ENCODE measurements around the gene KCNAB2. TPM values are rescaled to one million over a fixed set of nuclear protein-coding genes. Genes with fewer than 3 reads are reported as not detected.

The KCNAB2 gene
- polyA plus RNA-seq, 3 donors = 3.0 to 11.4 (median 8.1) TPM

DNA sequence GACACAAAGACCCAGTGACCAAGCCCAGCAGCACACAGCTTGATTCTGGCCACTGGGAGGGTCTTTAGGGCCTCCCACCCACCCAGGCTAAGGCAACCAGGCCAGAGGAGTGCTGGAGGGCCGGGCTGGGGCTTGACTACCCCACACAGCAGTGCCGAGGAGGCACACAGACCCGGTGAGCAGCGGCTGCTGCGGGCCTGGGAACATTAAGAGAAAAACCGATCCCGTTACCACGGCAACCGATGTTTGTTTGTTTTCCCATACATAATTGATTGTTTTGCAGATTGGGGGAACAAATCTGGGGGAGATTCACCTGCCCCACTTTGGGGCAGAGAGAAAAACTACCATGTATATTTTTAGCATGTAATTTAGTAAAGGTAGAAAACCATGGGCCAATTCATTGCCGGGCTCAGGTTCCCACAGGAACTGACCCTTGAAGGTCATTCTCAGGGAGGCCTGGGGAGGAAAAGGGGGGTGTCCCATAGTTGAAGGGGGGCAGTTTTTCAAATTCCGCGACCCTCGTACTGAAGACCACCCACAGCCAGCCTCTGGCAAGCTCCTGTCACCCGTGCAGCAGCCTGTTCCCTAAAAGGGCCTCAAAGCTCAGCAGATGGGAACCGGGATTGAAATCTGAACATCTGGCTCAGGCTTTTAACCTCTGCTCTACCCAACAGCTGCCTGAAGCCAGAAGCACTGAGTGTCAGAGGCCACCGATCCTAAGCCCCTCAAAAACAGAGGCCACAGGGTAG, 99.1 kb downstream of the KCNAB2 start:
- WGBS, 3 donors = 24 to 59% (median 42%) methylated on average over 16 of the region's 16 CpGs
- H3K27ac ChIP-seq (ENCODE audit: low read depth, low read length) = no peak overlapping the region

DNA sequence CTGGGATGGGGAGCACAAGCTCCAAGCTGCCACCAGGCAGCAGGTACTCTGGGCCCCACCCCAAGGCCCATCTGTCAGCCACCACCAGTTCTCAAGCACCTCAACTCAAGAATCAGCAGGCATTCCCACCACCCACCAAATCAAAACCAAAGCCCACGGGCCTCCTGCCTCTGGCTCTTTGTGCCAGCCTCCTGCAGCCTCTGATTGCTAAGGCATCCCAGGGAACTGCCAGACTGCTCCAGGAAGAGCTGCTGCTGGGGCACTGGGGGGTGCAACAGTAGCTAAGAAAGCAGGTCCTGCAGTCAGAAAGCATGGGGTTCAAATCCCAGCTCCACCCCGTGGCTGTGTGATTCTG, 99.7 kb downstream of the KCNAB2 start:
- H3K27ac ChIP-seq (ENCODE audit: low read depth, low read length) = no peak overlapping the region
- whole genome bisulfite sequencing, 3 donors = 44 to 82% (median 66%) methylated on average over 2 of the region's 2 CpGs

DNA sequence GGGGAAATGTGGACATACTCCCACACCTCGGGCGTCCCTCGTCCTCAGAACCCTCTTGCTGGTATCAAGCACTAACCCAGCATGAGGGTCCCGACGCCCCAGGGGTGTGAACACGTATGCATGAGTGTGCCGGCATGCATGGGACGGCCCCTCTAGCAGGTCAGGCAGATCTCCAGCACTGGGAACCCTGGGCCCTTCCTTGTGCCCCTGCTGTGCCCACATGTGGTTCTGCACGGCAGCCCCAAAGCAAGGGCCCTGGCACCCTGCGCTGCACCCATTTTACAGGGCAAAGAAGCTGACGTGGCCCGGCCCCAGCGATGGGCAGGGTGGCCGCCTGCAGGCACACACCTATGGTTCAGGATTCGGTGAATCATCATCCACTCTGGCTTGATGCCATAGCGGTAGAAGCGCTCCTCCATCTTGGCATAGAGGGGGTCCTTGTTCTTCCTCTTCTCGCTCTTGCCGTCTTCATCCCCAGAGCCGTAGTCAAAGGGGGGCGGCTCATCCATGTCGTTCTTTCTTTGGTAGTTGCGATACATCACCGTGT, 100.2 kb downstream of the KCNAB2 start:
- 83 to 86% (median 86%) methylated on average over 24 of the region's 24 CpGs for WGBS, 3 donors

DNA sequence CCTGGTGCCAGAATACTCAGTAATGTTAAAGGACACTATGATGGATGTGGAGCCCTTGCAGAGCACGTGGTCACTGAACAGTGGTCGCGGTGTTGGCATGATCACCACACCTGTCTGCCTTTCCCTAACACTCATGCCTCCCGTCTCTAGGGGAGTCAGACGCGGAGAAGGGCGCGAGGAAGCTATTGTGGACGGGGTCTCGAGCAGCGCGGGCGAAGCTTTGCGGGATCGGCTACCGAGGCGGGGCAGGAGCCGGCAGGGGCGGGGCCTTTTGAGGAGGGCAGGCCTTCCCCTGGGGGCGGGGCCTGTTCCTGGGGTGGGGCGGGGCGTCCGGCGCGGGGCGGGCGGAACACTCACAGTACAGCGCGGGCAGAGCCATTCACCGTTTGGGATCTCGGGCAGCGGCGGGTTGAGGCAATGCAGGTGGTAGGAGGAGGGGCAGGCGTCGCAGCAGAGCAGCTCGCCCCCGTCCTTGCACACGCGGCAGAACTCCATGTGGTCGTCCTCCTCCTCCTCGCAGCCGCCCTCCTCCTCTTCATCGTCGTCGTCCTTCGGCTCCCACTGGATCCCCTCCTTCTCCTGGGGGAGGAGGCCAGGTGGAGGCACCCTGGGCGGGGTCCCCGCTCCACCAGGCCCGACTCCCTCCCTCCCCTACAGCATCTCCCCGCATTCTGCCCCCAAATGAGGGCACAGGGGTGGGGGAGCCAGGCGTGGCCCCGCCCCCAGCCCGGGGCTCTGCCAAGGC, 103.0 kb downstream of the KCNAB2 start:
- WGBS, 3 donors = 3 to 5% (median 3%) methylated on average over 36 to 53 of the region's 53 CpGs
- no peak overlapping the region for H3K27ac ChIP-seq (ENCODE audit: low read depth, low read length)

More for the DNA sequence above, 100.2 kb downstream of the KCNAB2 start:
- H3K27ac ChIP-seq (ENCODE audit: low read depth, low read length) = no peak overlapping the region

DNA sequence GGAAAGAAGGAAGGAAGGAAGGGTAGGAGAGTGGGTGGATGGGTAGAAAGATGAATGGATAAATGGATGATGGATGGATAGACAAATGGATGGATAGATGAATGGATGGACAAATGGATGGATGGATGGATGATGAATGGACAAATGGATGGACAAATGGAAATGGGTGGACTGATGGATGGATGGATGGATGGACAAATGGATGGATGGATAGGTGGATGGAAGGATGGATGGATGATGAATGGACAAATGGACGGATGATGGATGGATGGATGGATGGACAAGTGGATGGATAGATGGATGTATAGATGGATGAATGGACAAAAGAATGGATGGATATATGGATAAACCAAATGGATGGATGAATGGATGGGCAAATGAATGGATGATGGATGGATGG, 103.9 kb downstream of the KCNAB2 start:
- no peak overlapping the region for H3K27ac ChIP-seq (ENCODE audit: low read depth, low read length)
- WGBS, 3 donors = 81 to 93% (median 93%) methylated on average over 1 of the region's 1 CpG

DNA sequence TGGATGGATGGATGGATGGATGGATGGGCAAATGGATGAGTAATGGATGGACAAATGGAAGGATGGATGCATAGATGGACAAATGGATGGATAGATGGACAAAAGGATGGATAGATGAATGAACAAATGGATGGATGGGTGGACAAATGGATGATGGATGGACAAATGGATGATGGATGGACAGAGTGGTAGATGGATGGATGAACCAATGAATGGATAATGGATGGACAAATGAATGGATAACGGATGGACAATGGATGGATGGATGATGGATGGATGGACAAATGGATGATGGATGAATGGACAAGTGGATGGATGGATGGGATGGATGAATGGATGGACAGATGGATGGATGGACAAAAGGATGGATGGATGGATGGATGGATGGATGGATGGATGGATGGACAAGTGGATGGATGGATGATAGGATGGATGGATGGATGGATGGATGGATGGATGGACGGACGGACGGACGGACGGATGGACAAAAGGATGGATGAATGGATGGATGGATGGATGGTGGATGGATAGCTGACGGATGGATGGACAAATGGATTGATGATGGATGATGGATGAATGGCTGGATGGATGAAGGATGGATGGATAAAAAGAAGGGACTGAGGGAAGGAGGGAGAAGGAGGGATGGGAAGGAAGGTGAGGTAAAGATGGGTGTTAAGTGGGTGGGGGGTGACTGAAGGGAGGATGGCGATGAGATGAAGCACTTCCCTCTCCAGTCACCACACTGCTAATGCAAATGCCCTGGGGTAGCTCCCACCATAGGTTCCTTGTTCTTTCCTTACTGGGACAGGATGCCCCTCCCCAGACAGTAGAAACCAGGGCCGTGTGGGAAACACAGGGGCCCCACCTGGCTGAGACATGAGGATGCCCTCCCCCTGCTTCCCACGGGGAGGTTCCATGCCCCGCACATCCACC, 104.6 kb downstream of the KCNAB2 start:
- 58 to 91% (median 90%) methylated on average over 11 of the region's 11 CpGs for WGBS, 3 donors
- no peak overlapping the region for H3K27ac ChIP-seq (ENCODE audit: low read depth, low read length)

Other genes with a start within 250 kb of the KCNAB2 start
- gene NPHP4, start 53.5 kb upstream of the KCNAB2 start, polyA plus RNA-seq = 10 to 100 TPM in 1 of 3 donors, 1 to 10 TPM in 2; 5.0 to 14.3 (median 6.4) TPM
- gene CHD5, start 134.4 kb downstream of the KCNAB2 start, polyA plus RNA-seq = under 1 TPM; 0.09 to 0.16 (median 0.11) TPM
- 100 to 1,000 TPM; 159 to 575 (median 286) TPM for gene RPL22, start 153.7 kb downstream of the KCNAB2 start, polyA plus RNA-seq
- gene RNF207, start 160.2 kb downstream of the KCNAB2 start, polyA plus RNA-seq = 10 to 100 TPM in 1 of 3 donors, 1 to 10 TPM in 2; 7.5 to 13.7 (median 9.7) TPM
- gene ICMT, start 190.1 kb downstream of the KCNAB2 start, polyA plus RNA-seq = 10 to 100 TPM; 12.7 to 33.3 (median 30.6) TPM
- not detected for gene HES3, start 198.3 kb downstream of the KCNAB2 start, polyA plus RNA-seq
- gene GPR153, start 215.2 kb downstream of the KCNAB2 start, polyA plus RNA-seq = 10 to 100 TPM in 2 of 3 donors, 1 to 10 TPM in 1; 3.7 to 21.8 (median 12.3) TPM

Measured in adipose tissue (tissue), 3 donors.